Pons (tissue), 1 donor: ENCODE results near the gene CAP2.
"Not testable (repeated sequence)": the region's sequence is repeated elsewhere in the genome, so short reads cannot be mapped to it uniquely, and the experiment has no call there.

Experiments
- DNase-seq: peaks from one replicate; pipeline ENCODE4 v3.0.0-alpha.2; 2016; ENCODE audit warnings: low spot score

CAP2 gene

DNA sequence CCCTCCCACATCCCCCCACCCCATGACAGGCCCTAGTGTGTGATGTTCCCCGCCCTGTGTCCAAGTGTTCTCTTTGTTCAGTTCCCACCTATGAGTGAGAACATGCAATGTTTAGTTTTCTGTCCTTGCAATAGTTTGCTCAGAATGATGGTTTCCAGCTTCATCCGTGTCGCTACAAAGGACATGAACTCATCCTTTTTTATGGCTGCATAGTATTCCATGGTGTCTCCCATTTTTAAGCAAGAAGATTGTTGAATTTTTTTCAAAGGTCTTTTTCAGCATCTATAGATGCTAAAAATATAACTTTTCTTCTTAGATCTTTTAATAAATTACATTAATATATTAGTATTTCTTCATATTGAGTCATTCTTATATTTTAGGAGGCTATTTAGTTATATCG, 47.4 kb downstream of the CAP2 start:
- DNase-seq, result not testable (repeated sequence)

- DNase-seq, result no peak
Observed at GRCh38 chr6:17442196-17442595, 48.8 kb downstream of the CAP2 start.

- DNase-seq, result no peak
Observed at GRCh38 chr6:17446713-17447112, 53.3 kb downstream of the CAP2 start.

GRCh38 chr6:17448165-17448564, 54.8 kb downstream of the CAP2 start:
- DNase-seq, result no peak

DNA sequence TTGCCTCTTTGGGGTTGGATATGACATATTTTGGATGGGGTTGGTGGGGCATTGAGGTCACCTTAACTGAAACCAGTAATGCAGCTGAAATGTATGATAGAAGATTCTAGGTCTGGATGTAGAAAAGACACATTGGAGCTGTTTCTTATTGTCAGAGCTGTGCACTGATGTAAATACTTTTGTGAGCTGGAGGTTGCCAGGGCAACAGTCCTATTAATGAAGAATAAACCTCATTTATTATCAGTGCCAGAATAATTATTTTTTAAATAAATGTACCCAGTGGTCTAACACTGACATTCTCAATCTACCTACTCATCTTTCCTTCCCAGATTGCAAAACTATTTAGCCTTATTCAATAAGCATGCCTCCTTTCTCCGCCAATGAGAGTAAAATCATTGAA, 57.0 kb downstream of the CAP2 start:
- DNase-seq, result no peak

GRCh38 chr6:17450832-17451231, 57.4 kb downstream of the CAP2 start:
- DNase-seq, result no peak

- no peak for DNase-seq
Observed at GRCh38 chr6:17452096-17452495, 58.7 kb downstream of the CAP2 start.

DNA sequence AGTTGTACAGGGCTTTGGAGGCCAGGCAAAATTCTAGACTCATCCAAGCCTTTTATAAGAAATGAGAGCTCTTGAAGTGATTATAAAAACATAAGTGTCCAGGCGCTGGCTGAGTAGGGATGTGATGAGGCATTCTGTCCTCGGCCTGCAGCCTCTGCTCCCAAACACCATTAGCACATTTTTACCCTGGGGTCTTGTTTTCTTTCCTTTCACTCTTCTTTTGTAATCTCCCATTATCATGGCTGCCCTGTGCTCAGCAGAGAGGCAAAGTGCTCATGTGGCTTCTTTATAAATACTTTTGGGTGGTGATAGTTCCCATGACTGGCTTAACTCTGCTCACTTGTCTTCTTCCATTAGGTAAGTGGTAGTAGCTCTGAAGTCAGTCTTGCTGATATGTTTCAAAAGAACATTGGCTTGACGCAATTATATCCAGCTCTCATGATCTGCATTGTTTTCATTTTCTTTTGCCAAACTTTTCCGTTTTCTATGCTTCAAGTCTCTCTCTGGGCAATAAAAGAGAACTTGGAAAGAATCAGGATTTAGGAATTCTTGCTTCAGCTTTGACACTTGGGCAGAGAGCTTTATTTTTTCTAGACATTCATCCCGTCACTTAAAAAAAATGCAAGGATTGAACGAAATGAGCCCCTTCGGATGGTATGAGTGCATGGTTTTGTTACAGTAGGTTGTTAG, 61.1 kb downstream of the CAP2 start:
- DNase-seq, result no peak

DNA sequence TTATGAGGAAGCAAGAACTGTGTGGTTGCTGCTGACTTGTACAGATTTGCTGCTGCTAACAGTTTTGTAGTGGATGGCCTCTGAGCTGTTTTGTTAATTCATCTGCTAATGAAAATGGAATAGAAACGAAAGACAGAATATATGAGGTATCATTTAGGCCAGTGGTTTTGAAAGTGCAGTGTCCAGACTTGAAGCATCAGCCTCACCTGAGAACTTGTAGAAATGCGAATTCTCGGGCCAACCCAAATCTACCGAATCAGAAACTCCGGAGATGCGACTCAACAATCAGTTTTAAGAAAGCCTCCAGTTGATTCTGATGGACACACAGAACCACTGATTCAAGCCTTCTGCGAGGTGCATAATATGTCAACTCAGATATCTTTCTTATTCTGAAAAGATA, 62.5 kb downstream of the CAP2 start:
- DNase-seq, result no peak

GRCh38 chr6:17456711-17457110, 63.3 kb downstream of the CAP2 start:
- no peak for DNase-seq

GRCh38 chr6:17457405-17457804, 64.0 kb downstream of the CAP2 start:
- no peak for DNase-seq

DNA sequence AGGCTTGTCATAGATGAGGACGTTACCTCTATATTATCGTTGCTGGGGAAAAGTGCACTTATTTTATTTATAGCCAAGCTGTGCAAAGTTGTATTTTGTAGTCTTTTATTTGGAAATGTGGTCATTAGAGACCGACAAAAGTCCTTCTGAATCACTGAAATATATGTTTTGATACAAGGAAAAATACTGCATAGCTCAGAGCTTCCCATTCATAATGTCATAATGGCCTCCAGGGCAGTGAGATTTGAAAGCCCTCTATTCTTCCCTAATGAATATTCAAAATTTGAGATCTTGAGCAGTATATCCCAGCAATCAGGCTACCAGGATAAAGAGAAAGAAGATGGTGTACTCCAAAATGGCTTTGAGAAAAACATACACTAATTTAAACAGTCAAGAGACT, 64.6 kb downstream of the CAP2 start:
- DNase-seq, result no peak

GRCh38 chr6:17458966-17459365, 65.6 kb downstream of the CAP2 start:
- DNase-seq, result no peak

DNA sequence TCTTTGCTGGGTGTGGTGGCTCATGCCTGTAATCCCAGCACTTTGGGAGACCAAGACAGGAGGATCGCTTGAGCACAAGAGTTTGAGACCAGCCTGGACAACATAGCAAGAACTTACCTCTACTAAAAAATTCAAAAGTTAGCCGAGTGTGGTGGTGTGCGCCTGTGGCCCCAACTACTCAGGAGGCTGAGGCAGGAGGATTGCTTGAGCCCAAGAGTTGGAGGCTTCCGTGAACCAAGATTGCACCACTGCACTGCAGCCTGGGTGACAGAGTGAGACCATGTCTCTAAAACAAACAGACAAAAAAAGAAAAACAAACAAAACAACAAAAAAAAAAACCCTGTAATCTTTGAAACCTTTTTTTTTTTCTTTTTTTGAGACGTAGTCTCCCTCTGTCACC, 67.5 kb downstream of the CAP2 start:
- DNase-seq, result no peak

- no peak for DNase-seq
Observed at GRCh38 chr6:17466147-17466546, 72.8 kb downstream of the CAP2 start.

DNA sequence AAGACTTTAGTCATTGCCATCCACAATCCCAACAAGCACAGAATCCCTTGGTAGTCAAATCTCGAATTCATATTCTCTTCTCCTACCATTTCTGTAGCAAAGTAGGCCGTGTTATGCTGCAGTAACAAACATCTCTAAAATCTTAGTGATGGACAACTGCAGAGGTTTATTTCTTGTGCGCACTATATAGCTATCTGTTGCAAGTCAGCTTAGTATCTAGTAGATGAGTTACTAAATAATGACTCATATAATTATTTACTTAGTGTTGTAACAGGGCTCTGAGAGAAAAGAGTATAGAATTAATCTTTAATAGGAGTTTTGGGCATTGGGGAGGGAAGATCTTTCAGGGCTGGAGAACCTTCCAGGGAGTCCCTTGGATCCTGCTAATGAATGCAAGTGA, 73.3 kb downstream of the CAP2 start:
- no peak for DNase-seq

DNA sequence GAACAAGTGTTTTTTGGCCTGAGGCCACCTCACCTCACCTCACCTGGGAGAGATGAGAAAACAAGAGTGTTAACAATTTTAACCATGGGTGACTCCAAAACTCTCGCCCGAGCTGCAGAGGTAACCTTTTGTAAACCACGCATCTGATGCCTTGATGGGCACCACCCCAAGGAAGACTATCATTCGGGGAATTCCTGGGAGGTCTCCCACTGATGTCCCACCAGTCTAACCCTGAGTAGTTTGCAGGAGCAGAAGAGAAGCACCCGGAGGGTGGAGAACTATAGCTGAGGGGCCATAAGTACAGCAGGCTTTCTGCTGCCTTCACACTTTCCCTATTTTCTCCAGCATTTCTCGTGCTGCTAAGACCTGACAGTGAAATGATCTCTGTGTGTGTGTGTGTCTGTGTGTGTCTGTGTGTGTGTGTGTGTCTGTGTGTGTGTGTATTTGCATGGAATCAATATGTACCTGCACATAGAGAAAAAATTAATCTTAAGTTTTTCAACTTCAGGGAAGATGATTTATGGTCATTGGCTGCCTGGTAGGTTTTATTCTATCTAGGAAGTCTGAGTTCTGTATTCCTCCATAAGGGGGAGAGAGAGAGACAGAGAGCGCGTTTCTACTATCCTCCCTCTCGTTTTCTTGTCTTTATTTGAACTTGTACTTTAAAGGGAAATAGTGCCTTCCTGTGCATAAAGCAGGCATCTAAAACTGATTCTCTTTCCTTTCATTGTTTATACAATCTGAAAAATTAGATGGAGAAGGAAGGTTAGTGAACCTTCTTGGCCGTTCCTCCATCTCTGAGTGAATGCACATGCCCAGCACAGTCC, 75.8 kb downstream of the CAP2 start:
- DNase-seq, result no peak

DNA sequence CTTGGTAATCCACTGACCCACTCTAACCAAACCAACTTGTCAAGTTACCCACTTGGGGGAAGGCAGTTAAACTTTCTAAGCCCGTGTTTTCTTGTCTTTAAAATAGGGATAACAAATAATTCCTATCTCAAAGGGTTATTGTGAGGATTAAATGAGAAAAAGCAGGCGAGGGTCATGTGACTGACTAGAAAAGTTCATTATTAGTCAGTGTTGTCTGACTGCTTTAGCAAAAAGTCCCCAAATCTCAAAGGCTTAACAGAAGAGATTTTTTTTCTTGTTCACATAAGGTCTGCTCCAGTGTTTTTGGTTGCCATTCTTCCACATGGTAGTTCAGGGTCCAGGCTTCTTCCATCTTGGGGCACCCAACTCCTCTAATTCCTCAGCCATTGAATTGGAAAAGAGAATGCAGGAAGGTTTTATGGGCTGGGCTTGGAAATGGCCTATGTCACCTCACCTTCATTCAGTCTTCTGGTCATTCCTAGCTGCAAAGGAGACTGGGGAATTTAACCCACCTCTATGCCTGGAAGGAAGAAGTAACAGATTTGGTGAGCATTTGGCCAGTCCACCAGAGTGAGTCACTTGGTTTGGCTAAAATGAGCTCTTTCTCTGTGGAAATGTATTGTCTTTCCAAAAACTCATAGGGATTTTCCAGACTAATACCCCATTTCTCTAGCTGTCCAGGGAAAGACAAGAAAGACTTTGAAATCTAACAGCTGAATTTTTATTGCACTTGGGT, 77.0 kb downstream of the CAP2 start:
- DNase-seq, result no peak

DNA sequence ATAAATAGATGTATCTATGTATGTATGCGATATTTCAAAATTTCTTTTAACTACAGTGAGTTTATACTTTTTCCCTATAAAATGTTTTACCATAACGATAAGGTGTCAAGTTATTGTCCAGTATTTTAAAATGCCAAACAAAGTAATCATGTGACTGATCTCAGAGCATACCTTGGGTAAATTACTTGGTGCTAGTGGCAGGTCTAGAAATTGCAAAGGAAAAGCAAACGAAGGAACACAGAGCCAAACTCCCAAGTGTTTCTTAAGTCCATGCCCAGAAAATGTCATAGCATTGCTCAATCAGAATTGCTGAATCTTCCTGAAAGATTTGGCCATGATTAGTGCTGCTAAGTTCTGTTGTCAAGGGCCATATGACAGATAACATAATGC, 77.5 kb downstream of the CAP2 start:
- DNase-seq, result no peak

GRCh38 chr6:17472653-17473183, 79.3 kb downstream of the CAP2 start:
- no peak for DNase-seq

DNA sequence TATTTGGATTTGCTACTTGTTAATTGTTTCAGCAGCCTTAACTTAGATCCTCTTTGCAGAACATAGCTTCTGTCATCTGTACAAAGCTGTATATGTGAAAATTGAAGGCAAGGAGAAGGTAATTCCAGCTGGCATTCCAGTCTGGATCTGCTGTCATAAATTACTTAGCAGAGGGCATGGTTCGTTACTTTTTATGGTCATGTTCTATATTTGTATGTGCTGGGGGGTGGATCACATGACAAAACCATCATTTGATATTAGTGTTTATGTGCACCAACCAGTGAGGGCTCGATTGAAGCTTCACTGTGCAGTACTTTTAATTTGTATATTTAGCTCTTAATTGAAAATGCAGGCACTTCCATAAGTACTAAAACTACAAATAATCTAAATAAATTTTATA, 80.2 kb downstream of the CAP2 start:
- DNase-seq, result no peak

DNA sequence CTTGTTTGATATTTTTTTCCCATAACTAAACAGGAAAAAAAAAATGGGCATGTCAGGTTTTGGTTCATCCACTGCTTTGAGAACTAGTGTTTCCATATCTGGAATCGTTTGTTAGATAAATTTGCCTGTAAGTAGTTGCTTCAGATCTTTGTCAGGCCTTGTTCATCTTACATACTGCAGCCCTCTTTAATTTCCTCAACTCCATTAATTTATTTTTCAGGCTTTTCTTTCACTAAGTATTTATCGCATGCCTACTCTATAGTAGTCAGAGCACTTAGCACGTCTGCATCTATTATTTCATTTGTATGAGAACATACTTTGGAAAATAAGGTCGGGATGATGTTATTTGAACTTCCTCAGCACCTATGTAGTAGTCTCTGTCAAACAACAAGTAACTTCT, 80.9 kb downstream of the CAP2 start:
- DNase-seq, result no peak
